ENCODE data around the gene LCP1.

The LCP1 gene

DNA sequence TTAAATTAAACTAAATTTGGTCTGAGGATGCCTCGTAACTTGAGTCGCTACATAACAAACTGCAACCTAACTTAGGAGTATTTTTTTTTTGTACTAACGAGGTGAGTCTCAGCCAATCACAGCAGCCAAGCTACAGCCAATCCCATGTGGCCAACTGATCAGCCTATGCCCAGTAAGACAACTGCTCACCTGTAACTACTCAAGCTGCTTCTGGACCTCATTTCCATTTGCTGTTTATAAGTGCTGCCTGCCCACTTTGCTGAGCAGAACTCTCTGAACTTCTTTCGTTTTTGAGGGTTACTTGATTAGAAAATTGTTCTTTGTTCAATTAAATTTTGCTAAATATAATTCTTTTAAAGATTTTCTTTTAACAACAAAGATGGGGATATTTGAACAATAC lies 81.0 kb downstream of the LCP1 start:
- no peak for DNase-seq (ENCODE audit: low read depth, low spot score)

DNA sequence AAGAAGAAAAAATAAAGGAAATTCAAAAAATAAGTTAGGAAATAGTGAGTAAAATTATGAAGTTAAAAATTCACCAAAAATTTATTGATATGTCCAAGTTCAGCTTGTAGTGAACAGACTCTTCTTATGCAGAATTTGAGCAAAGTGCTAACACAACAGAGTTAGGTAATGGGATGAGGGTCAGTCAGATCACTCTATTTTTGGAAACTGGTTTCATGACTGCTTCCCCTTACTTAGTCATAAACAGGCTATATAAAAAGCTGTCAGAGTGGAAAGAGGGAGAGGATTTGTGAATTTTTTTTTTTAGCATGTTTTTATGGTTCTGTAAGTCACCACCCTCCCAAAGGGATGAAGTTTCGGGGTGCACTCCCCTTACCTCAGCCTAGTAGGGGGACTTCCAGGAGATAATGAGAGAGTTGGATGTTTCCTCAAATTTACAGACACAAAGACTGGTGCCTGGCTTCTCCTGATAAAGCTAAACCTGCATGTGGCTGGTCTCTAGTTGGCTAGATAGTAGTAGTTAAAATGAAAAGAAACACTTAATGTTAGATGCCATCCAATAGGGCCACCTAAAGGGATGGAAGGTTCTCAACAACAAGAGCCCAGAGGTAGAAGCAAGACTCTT lies 81.7 kb downstream of the LCP1 start:
- DNase-seq (ENCODE audit: low read depth, low spot score) = no peak

GRCh38 chr13:46097663-46098062 lies 84.3 kb downstream of the LCP1 start:
- no peak for DNase-seq (ENCODE audit: low read depth, low spot score)

DNA sequence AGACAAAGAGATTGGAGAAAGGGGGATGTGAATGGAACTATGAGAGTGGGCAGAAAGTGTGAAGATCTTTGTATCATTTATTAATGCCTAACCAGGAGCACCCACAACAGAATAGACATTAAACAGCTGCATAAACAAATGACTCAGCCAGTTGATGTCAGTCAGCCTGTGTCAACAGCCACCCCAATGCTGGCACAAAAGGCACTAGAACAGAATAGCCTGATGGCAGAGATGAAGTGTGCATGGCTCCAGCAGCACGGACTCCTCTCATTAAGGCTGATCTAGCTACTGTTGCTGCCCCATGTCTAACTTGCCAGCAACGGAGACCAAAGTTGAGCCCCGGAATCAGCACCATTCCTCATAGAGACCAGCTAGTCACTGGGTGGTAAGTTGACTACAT lies 85.0 kb downstream of the LCP1 start:
- DNase-seq (ENCODE audit: low read depth, low spot score) = no peak

GRCh38 chr13:46094478-46094877 lies 87.5 kb downstream of the LCP1 start:
- DNase-seq (ENCODE audit: low read depth, low spot score) = no peak

DNA sequence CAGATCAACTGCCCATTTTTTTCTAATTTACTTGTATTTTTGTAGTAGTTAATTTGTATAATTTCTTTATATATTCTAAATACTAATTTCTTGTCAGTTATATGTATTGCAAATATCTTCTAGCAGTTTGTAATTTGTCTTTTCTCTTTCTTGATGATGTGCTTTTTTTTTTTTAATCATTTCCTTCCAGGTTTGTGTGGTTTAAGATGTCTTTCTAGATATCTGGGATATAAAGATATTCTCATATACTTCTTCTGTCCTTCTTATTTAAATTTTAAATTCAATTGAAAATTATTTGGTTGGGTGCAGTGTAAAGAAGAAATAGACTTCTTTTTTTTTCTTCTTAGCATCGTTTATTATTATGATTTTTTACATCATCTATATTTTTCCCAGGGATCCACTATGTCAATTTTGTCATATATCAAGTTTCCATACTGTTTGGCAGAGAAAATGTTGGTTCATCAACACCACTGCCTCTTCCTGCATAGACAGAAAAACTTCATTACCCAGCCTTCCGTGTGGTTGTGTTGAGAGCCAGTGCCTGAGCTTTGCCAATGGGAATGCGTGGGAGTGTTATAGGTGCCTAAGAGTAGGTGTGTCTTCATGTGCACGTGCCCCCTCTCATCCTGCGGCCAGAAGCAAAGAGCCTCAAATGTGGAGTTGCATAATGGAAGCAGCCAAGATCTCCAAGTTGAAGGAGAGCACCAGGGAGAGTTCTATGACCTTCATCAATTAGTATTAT lies 93.0 kb downstream of the LCP1 start:
- no peak for DNase-seq (ENCODE audit: low read depth, low spot score)

DNA sequence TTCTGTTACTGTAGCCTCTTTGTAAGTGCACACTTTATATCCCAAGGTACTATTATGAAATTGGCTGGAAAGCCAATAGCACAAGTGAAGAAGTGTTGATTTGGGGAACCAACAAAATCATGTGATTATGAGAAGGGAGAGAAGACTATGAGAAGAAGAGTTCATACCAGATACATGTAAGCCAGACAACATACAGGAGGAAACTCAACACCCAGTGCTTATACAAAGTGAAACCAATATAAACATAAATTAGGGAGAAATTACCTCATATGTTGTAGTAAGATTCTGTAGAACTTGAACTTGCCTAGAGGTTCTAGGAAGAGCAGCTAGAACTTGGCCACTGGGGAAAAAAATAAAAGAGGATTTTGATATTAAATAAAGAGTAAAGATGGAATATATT lies 94.5 kb downstream of the LCP1 start:
- DNase-seq (ENCODE audit: low read depth, low spot score) = no peak

DNA sequence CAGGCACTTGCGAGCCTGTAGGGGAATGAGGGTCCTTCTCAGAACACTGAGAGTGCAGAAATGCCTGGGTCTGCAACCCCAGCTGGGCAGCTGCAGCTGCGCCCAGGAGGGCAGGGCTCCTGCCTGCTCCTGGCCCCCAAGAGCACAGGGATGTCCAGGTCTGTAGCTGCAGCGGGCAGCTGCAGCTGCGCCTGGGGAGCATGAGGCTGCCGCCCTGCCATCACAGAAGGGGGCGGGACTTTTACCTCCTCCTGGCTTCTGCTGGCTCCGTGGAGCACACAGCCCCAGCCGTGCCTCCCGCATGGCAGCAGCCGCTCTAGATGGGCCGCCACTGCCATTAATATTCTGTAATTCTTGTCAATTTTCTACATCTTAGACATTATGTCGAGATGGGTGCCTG lies 95.0 kb downstream of the LCP1 start:
- DNase-seq (ENCODE audit: low read depth, low spot score) = no peak

GRCh38 chr13:46086421-46086922 lies 95.5 kb downstream of the LCP1 start:
- DNase-seq (ENCODE audit: low read depth, low spot score) = no peak

- DNase-seq (ENCODE audit: low read depth, low spot score) = no peak
Measured at GRCh38 chr13:46085737-46086136, 96.2 kb downstream of the LCP1 start.

DNA sequence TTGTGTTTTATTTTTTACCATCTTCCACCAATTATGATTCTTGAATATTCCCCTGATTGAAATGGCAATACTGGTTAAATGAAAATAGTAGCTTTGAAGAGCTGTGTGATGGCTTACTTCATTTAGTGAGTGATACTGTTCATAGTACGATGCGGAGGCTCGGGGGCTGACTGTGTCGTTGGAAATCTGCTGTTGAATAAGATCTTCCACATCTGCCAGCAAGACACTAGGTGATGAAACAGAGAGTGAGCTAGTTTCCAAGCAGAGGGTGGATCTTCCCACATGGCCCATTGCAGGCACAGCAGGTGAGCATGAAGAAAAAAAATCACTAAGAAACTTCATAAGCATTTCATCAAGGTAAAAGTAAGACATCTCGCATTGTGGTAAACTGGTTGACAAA lies 99.7 kb downstream of the LCP1 start:
- DNase-seq (ENCODE audit: low read depth, low spot score) = no peak

GRCh38 chr13:46079770-46080169 lies 102.2 kb downstream of the LCP1 start:
- DNase-seq (ENCODE audit: low read depth, low spot score) = no peak

- DNase-seq (ENCODE audit: low read depth, low spot score) = no peak
Measured at GRCh38 chr13:46077265-46077664, 104.7 kb downstream of the LCP1 start.

DNA sequence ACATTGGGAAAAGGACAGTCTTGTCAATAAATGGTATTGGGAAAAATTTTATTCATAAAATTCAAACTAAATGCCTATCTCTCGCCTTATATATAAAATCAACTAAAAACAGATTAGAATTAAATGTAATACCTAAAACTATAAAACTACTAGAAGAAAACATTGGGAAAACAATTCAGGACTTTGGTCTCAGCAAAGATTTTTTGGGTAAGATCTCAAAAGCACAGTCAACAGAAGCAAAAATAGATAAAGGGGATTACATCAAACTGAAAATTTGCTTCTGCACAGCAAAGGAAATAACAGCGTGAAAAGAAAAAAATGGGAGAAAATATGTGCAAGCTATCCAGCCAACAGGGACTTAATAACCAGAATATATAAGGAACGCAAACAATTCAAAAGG lies 105.2 kb downstream of the LCP1 start:
- DNase-seq (ENCODE audit: low read depth, low spot score) = no peak
